Stimulated activated naive CD8-positive, alpha-beta T cell treated with anti-CD3 and anti-CD28 coated beads, Interleukin-15, Interleukin-2, amounts not matched to agents 100 U/mL and 50 U/mL, for 24 hours (primary cell): Measurements from ENCODE around the gene TMEM235.
A peak's percentile ranks its signal among the peaks of the same experiment; 100 is the strongest.

Experiments
- ATAC-seq: fragments of 150-1000 bp; cut with Tn5 transposase; one replicate; pipeline ENCODE4 v1.10.0; 2021
- DNase-seq: peaks from one replicate; pipeline ENCODE4 v3.0.0; 2021

Gene TMEM235

DNA sequence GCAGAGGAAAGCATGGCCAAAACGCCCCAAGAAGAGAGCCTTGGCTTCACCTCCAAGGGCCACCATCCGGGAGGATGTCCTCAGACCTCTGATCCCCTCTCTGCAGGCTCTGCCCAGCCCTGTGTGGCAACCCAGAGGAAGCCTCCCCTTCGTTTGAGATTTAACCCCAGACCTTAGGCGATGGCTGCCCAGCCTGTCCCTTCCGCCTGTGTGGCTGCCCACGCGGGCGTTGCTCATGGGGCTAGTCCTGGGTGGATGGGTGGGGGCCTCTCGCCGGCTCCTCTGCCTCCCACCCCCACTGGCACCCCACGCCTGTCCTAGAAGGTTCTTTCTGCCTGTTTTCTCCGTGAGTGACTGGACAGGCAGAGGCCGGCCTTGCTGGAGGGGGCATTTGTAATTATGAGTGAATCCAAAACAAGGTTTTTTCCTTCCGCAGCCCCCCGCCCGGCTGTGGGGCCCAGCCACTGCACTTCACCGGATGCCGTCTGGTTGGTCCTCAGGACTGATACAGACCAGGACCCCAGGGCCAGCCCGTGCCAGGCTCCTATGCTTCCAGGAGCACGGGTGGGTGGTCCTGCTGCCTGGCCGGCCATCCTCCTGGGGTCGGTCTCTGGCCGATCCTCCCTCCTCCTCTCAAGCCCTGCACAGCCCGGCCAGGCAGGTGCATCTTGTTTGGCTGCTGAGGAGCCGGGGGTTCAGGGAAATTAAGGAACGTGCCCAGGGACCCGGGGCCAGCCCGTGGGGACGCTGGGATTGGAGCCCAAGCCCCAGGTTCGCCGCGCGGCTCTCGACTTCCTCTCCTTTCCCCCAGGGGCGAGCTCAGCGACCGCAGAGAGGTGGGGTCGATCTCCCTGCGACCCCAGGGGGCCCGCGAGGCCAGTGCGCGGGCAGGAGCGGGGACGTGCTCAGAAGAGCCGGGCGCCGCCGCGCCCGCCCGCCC is at the start of gene TMEM235:
Gene TMEM235, plus strand, starts transcription at position 636 of the 940 bp plus-strand sequence. CDS start 393 bp downstream, outside the sequence.
- DNase-seq (no peak), ATAC-seq (no peak)

DNA sequence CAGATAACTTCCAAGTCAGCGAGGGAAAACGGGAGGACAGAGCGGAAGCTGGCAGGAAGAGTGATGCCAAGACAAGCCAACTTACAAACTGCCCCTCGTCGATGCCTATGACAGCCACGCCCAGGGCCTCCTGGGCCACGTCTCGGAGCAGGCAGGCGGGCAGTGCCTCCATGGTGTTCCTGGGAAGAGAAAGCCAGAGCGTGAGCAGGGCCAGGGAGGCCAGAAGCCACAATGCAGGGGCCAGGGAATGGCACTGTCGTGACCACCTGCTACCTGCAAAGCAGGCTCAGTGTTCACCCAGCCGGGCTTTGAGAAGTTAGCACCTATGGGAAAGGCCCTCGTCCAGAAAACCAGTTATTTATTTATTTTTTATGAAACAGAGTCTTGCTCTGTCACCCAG is 48.9 kb upstream of the TMEM235 start:
- ATAC-seq, result no peak
- no peak for DNase-seq

DNA sequence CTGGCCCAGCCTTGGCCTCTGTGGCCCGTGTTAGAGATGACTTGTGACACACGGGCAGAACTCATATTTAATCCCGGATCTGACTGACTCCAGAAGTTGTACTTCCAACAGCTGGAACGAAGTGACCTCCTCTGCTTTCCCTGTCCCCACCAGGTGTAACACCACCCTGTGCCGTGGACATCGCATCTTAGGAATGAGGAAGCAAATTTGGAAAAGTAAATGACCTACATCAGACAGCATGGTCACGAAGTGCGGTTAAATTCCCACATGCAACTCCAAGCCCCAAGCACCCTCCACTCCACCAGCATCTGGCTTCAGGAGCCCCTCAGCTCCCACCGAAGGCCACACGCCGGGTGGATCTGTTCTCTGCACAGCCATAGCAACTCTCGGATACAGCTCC is 47.5 kb upstream of the TMEM235 start:
- no peak for ATAC-seq
- DNase-seq, result no peak

DNA sequence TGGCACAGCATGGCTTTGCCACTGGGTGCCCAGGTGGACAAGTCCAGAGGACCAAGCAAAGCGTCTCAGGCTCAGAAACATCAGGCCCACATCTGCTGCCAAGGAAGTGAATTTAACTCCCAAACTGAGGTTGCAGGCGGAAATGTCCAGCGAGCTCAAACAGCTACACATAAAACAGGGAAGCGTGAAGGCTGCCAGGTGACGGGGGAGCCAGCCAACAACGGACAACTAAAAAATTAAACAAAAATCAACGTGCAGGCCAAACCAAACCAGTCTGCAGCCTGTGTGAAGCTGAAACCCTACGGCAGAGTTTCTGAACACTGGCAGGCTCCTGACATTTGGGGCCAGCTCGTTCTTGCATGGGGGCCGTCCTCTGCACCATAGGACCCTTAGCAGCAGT is 47.1 kb upstream of the TMEM235 start:
- no peak for DNase-seq
- no peak for ATAC-seq

DNA sequence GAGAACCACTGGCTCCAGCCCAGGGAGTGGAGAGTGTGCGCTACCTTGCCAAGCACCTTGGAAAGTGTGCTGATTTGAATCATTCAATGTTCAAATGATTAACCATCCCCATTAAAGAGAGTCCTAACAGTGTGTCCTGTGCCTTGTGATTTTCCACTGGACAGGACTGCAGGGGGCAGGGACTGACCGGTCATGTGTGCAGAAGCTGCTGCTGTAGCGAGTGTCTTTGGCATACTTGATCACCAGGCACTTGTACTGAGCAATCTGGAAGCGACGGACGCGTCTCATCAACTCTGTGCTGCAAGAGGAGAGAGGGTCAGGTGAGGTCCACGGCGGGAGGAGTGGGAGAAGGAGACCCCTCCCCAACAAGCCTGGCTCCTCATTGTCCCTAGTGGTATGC is 46.6 kb upstream of the TMEM235 start:
- DNase-seq (no peak), ATAC-seq (no peak)

DNA sequence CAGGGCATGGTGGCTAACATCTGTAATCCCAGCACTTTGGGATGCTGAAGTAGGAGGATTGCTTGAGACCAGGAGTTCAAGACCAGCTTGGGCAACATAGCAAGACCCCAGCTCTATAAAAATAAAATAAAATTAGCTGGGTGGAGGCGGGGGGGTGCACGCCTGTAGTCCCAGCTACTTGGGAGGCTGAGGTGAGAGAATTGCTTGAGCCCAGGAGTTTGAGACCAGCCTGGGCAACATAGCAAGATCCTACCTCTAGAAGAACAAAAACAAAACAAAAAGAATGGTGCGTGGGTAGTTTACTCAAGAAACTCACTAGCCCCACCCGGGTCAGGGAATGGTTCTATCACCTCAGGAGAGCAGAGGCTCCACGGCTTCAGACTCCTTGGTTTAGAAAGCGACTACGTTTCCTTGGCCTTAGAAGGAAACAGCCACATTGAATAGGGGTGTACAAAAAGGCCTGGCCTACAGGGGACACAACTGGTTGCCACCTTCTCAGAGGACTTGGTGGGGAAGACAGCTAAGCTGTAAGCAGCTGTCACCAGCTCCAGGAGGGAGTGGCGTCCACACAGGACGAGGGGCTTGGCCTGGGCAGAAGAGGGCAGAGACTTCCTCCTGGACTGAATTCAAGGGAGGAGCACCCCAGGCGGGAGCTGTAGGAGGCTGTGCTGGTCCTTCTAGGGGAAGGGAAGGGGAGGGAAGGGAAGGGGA is 45.3 kb upstream of the TMEM235 start:
- ATAC-seq, result no peak

DNA sequence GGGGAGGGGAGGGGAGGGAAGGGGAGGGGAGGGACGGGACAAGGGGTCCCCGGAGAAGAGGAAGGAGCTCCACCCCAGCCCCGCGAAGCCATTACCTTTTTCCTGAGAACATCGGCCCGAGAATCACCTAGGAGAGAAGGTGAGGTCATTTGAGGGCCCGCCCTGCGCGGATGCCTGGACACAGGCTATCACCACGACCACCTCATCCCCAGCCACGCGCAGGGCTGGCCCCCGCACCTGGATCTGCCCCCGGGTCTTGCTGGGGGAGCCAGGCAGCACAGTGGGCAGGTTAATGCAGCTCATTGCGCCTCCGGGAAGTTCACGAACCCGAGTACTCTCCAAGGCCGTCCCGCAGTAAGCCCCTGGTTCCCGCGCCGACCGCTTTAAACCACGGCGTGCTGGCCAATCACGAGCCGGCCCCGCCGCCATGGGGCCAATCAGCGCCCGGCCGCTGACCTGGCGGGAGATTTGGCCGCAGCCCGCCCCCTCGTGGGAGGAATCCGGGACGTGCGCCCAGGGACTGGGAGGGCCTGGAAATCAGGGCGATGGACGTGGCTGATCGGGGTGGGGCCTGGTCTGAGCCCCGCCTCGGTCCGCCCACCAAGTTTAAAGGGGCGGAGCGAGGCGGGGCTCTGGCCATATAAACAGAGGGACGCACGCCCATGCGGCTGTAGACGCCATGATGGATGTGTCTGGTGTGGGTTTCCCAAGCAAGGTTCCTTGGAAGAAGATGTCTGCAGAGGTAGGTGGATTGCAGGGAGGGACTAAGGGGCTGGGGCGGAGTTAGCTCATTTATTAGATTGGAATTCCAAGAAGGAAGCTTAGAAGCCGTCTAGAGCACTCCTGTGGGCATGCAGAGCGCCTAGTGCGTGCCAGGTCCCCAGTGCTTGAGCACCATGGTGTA is 44.5 kb upstream of the TMEM235 start, which contains the start of the genes AFMID and TK1:
Gene AFMID, plus strand, starts transcription at position 671 of the 904 bp plus-strand sequence. Its CDS starts 9 bp downstream, at position 680.
Gene TK1, minus strand, starts transcription at position 361 of the 904 bp plus-strand sequence. Its CDS starts 58 bp downstream, at position 303.
- peak; percentile 98 for ATAC-seq
- peak; percentile 99 for DNase-seq

More for the DNA sequence above, 45.3 kb upstream of the TMEM235 start:
- DNase-seq, result no peak

DNA sequence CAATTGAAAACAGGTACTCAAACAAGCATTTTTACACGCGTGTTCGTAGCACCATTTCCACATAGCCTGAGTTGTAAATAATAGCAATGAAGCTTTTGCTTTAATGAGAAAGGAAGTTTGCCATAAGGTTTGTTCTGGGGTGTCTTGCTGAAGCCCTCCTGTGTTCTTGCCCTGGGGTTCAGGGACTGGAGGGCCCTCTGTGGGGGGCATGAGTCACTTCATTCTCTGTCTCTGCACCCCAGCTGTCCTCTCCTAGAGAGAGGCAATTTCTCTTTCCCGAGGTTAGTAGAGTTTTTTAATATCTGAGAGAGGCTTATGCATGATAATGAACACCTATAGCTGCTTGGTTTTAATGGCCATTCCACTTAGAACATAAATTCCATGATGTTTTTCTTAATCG is 34.7 kb upstream of the TMEM235 start:
- DNase-seq (no peak), ATAC-seq (no peak)

DNA sequence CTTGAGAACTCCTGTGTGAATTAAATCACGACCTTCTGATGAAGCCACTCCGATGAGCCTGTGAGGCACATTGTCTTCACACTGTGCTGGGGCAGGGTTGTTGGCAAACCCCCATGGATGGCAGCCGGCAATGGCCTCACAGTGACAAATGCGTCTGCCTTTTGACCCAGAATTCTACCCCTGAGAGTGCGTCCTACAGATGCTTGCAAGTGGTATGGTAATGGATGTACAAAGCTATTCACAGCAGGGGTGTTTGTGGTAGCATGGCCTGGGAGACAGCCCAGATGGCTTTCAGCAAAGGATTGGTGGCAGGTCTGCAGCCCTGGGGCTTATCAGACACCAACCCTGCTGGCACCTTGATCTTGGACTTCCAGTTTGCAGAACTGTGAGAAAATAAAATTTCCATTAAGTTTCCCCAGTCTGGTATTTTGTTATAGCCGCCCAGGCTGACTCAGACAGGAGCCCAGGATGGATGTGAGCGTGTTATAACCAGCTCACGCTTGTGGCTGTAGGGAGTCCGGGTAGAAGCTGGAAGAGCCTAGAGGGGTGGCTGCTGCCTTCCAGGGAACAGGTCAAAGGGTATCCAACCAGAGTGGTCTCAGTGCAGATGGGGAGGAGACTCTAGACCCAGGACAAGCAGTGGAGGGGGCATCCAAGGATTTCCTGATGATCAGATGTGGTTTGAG is 34.1 kb upstream of the TMEM235 start:
- DNase-seq (no peak), ATAC-seq (no peak)

DNA sequence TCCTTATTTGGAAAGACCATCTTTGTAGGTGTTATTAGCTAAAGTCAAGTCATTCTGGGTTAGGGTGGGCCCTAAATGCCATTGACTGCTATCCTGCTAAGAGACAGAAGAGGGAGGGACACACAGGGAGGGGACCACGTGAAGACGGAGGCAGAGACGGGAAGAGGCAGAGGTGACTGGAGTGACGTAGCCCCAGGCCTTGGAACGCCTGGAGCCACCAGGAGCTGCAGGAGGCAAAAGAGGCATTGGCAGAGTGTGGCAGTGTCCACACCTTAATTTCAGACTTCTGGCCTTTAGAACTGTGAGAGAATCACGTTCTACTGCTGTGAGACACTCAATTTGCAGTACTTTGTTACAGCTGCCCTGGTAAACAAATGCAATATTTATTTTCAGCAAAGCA is 31.0 kb upstream of the TMEM235 start:
- no peak for DNase-seq
- ATAC-seq, result no peak

DNA sequence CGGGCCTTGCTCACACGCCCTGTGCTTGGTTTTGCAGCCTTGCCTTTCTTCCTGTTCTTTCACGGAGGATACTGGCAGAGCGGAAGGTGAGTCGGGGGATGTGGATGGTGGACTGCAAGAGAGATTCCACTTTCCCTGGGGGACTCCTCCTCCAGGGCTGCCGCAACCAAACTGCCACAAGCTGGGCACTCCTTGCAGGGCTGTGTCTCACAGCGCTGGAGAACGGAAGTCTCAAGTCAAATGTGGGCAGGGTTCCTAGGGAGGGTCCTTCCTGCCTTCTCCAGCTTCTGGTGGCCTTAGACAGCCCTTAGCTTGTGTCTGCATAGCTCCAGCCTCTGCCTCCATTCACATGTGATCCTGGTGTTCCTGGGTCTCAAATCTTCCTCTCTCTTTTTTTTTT is 28.8 kb upstream of the TMEM235 start:
- ATAC-seq, result no peak
- DNase-seq, result no peak

DNA sequence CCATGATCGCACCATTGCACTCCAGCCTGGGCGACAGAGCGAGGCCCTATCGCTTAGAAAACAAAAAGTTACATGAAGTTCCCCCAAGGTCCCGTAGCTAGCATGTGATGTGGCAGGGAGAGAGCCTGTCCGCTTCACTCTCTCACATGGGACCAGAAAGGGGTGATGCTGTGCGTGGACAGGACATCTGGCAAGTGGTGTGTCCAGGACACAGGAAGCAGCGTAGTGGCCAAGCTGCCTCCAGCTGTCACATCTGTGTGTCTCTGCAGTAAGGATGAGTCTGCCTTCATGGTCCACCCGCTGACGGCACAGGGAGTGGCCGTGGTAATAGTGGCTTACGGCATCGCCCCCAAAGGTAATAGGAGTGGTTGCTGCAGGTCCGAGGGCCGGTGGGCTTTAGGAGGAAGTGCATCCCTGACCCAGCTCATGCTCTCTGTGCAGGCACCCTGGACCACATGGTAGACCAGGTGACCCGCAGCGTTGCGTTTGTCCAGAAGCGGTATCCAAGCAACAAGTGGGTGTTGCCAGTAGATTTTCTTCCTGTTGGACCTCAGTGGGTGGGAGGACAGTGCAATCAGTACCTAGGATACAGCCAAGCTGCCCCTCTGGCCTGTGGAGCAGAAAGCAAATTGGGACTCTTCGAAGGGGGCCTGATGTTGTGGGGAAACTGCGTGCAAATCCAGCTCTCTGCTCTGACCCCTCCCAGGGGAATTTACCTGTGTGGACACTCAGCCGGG is 26.9 kb upstream of the TMEM235 start:
- no peak for DNase-seq
- ATAC-seq, result no peak

DNA sequence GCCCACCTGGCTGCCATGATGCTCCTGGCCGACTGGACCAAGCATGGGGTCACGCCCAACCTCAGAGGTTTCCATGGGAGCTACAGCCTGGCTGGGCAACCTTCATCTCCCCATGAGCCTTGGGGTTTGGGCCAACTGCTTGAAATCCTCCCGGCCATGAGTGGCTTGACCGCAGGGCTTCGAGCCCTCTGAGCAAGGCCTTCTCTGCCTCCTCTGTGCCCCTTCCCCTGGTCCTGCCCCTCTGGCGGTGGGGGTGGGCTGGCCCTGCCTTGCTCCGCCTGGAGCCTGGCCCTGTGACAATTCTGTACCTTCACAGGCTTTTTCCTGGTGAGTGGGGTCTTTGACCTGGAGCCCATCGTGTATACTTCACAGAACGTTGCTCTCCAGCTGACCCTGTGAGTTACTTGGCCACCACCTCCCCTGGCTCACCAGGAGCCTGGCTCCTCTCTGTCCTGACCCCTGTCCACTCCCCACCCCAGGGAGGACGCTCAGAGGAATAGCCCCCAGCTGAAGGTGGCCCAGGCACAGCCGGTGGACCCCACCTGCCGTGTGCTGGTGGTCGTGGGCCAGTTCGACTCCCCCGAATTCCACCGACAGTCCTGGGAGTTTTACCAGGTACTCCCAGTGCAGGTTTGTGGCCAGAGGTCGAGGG is 26.2 kb upstream of the TMEM235 start:
- no peak for ATAC-seq
- no peak for DNase-seq

DNA sequence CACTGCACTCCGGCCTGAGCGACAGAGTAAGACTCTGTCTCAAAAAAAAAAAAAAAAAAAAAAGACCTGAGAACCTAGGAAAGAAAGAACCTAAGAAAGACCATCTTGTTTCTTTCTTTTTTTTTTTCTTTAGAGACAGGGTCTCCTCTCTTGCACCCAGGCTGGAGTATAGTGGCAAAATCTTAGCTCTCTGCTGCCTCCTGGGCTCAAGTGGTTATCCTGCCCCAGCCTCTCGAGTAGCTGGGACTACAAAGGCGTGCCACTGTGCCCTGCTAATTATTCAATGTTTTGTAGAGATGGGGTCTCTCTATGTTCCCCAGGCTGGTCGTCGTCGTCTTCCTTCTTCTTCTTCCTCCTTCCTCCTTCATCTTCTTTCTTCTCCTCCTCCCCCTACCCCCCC is 25.1 kb upstream of the TMEM235 start:
- ATAC-seq, result no peak
- DNase-seq, result no peak

DNA sequence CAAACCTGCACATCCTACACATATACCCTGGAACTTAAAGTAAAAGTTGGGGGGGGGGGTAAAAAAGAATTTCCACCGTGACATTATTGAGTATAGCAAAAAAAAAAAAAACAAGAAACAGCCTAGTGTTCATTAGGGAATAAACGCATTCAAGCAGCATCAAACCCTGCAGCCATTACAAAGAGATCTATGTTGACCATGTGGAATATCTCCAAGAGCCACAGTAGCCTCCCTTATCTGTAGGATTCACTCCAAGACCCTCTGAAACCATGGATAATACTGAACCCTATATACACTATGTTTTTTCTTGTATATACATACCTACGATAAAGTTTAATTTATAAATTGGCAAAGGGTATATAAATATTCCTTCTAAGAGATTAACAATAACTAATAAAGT is 22.9 kb upstream of the TMEM235 start:
- ATAC-seq (no peak), DNase-seq (no peak)

DNA sequence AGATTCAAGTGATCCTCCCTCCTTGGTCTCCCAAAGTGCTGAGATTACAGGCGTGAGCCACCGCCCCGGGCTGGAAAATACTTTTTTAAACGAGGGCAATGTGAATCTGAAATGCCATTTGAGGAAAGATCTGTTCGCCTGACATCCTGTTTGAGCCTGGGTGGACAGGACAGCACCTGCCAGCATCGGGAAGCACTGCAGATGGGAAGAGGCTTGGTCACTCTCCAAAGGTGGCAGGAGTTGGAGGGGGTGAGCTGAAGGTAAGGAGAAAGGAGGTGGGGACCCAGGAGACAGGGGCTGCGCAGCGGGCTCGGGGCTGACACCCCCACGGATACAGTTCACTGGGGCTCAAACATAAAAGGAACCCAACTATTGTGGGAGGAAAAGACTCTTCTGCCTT is 21.3 kb upstream of the TMEM235 start:
- DNase-seq (no peak), ATAC-seq (no peak)

DNA sequence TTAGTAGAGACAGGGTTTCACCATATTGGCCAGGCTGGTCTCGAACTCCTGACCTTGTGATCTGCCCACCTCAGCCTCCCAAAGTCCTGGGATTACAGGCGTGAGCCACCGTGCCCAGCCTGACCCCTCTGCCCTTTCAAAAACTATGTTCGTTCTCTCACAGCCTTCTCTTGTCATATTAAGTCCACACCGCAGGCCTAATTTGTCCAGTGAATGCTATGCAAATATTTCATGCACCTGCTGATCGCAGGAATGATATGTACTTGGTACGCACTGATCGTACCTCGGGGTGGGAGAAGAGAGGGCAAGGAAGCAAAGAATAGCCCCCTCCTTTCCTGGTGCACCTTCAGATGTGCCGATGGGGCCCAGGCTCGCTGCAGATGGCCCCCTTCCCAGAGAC is 20.4 kb upstream of the TMEM235 start:
- no peak for DNase-seq
- no peak for ATAC-seq

DNA sequence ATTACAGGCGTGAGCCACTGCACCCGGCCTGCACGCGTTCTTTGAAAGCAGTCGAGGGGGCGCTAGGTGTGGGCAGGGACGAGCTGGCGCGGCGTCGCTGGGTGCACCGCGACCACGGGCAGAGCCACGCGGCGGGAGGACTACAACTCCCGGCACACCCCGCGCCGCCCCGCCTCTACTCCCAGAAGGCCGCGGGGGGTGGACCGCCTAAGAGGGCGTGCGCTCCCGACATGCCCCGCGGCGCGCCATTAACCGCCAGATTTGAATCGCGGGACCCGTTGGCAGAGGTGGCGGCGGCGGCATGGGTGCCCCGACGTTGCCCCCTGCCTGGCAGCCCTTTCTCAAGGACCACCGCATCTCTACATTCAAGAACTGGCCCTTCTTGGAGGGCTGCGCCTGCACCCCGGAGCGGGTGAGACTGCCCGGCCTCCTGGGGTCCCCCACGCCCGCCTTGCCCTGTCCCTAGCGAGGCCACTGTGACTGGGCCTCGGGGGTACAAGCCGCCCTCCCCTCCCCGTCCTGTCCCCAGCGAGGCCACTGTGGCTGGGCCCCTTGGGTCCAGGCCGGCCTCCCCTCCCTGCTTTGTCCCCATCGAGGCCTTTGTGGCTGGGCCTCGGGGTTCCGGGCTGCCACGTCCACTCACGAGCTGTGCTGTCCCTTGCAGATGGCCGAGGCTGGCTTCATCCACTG is 17.3 kb upstream of the TMEM235 start, which contains the start of gene BIRC5:
Gene BIRC5, plus strand, starts transcription at position 238 of the 690 bp plus-strand sequence. Its CDS starts 64 bp downstream, at position 302.
- DNase-seq (peak; percentile 96), ATAC-seq (peak; percentile 100)

DNA sequence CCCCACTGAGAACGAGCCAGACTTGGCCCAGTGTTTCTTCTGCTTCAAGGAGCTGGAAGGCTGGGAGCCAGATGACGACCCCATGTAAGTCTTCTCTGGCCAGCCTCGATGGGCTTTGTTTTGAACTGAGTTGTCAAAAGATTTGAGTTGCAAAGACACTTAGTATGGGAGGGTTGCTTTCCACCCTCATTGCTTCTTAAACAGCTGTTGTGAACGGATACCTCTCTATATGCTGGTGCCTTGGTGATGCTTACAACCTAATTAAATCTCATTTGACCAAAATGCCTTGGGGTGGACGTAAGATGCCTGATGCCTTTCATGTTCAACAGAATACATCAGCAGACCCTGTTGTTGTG is 16.7 kb upstream of the TMEM235 start:
- no peak for ATAC-seq
- DNase-seq, result no peak
